ENCODE measurements around the gene SLC39A13.

DNA sequence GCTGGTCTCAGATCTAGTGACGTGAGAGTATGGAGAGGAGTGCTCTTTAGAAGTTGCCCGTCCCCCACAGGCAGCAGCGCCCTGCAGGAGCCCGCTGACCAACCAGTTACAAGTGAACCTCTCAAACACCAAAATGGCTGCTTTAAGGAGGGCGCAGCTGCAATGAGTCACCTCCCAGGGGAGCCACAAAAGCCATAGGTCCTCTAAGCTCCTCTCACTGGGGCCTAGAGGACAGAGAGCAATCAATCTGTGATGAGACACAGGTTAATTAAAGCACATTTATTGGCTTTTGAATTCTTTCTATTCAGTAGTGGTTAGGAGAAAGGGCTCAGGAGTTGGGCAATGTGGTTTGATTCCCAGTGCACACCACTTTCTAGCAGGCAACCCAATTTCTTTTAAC is 56.1 kb downstream of the SLC39A13 start:
- TF ChIP-seq ZNF572 (CRISPR knock-in tag; IDR thresholded peaks at IDR 0.05) (no peak), U2AF1 (optimal IDR thresholded peaks at IDR 0.05; ENCODE audit: low read depth, low read length) (no peak)
